IPS DF 6.9 (cell line): ENCODE measurements around the gene SH2D3C.

Source experiments
- DNase-seq: peaks from one replicate; pipeline ENCODE4 v3.0.0-alpha.2; 2013; ENCODE audit warnings: low read depth, low spot score
- H3K27ac ChIP-seq: one replicate; pipeline ENCODE4 v1.5.1; 2013; ENCODE audit warnings: low read length, control low read depth
- H3K27me3 ChIP-seq: 2 replicates; pipeline ENCODE4 v1.6.1; 2013; ENCODE audit warnings: mild to moderate bottlenecking, low read length; ENCODE audit not compliant: control insufficient read depth, insufficient read depth
- H3K36me3 ChIP-seq: 2 replicates; pipeline ENCODE4 v1.6.1; 2013; ENCODE audit warnings: low read length; ENCODE audit not compliant: control insufficient read depth, insufficient read depth
- H3K4me1 ChIP-seq: 2 replicates; pipeline ENCODE4 v1.6.1; 2013; ENCODE audit warnings: low read length; ENCODE audit not compliant: control insufficient read depth, insufficient read depth
- H3K4me3 ChIP-seq: 2 replicates; pipeline ENCODE4 v1.5.1; 2013; ENCODE audit warnings: mild to moderate bottlenecking, low read length
- H3K9me3 ChIP-seq: 2 replicates; pipeline ENCODE4 v1.6.1; 2013; ENCODE audit warnings: low read length, inconsistent platforms; ENCODE audit not compliant: control insufficient read depth, insufficient read depth
- WGBS: extraction: QIAGEN DNeasy Blood & Tissue Kit; methylation state at CpG from one replicate; pipeline ENCODE4 v1.1.7; 2013; ENCODE audit warnings: mixed read lengths, missing lambda C conversion rate; ENCODE audit not compliant: insufficient read length, insufficient coverage; 5-methylcytosine and 5-hydroxymethylcytosine counted together

SH2D3C gene

DNA sequence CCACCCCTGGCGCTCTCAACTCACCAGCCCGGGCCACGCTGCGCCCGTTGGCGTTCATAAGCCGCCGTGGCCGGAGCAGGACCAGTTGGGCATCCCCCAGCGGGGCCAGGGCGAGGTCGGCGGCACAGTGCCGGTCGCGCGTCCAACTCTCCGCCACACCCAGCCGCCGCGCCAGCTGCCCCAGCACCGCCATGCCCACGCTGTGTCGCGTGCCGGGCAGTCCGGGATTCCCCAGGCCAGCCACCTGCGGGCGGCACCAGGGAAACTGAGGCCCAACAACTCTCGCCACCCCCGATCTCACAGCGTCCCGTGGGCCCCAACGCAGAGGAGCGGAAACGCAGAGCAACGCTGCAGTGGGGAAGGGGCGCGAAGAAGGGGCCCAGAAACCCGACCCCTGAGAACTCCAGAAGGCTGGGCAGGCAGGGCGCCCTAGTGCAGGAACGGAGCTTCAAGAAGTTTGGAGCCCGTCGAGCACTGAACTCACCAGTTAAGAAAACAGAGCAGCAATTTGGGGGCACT is 63.5 kb downstream of the SH2D3C start:
- Histone ChIP-seq H3K4me3 (peak overlapping the region; percentile 61; the same call in 1 of the 2 replicates), H3K27me3 (no peaks in the 10 kb centered on the region), H3K4me1 (0 out of 2 replicates have a peak, but pooled peaks cover 4% of the 10 kb centered on the region), H3K9me3 (no peaks in the 10 kb centered on the region), H3K36me3 (no peaks in the 10 kb centered on the region), H3K27ac (no peak overlapping the region)
- WGBS = no CpG with 5 or more reads among the region's 44 CpGs
- no peak for DNase-seq

DNA sequence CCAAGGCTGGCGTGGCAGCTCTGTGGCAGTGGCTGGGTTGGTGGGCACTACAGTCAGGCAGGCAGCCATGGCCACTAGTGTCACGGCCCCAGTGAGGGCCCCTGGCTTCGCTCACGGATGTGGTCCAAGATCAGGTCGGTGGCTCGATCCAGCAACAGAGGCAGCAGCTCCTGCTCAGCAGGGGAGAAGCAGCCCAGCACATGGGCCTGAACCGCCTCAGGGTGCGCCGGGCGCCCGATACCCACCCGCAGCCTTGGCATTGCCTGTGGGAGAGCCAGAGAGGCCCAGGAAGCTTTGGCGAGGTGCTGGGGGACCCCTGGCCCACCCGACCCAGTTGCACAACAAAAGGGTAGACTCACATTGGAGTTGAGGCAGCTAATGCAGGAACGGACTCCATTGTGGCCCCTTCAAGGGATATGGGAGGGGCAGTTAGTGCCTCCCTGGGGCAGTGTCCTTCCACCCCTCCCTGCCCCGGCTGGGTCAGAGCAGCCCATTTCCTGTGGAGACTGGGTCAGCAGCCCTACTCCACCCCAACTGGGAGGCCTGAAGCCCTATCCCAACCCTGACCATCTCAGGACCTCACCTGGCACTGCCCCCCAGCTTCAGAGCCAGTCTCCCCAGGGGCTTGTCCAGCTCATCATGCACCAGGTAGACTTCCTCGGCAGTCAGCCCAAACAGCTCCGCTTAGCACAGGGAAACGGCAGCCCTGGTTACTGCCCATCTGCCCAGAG is 64.3 kb downstream of the SH2D3C start:
- H3K4me1 ChIP-seq = 0 out of 2 replicates have a peak, but pooled peaks cover 4% of the 10 kb centered on the region
- no peak for DNase-seq
- no peak overlapping the region for H3K27ac ChIP-seq
- H3K9me3 ChIP-seq = no peaks in the 10 kb centered on the region
- H3K27me3 ChIP-seq = no peaks in the 10 kb centered on the region
- H3K36me3 ChIP-seq = no peaks in the 10 kb centered on the region
- WGBS = no CpG with 5 or more reads among the region's 19 CpGs
- H3K4me3 ChIP-seq = peak overlapping the region; percentile 6; the same call in 1 of the 2 replicates

DNA sequence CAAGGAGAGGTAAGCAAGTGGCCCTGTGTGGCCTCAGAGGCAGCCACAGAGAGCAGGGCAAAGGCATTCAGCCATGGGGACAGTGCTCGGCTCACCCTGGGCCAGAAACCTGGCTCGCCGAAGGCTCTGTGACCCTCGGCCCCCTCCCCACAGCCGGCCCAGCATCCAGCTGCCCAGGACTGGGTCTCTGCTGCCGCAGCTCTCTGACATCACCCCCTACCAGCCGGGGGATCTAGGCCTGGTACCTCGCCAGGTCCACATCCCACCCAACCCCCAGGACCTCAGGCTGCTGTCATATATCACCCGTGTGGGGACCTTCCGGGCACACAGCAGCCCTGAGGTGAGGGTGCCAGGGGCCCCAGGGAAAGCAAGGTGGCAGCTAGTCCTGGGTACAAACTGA is 65.6 kb downstream of the SH2D3C start:
- WGBS = no CpG with 5 or more reads among the region's 10 CpGs
- no peak overlapping the region for H3K4me3 ChIP-seq
- 0 out of 2 replicates have a peak, but pooled peaks cover 4% of the 10 kb centered on the region for H3K4me1 ChIP-seq

DNA sequence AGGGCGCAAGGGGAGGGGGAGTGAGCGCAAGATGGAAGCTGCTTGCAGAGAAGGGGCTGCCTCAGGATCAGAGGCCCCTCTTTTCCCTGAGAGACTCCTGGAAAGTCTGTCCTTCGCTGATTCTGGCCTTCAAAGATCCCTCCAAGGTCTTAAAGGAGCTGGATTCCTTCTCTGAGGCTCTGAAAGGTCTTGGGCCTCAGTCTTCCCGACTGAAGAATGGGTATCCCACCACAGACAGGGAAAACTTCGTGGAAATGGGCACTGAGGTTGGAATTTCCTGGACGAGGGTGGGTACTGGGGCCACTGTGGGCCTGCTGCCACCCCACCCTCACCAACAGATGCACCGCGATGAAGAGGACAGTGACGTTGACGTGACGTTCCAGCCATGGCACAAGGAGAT is 66.1 kb downstream of the SH2D3C start:
- WGBS = no CpG with 5 or more reads among the region's 11 CpGs
- H3K27me3 ChIP-seq = no peaks in the 10 kb centered on the region
- H3K4me1 ChIP-seq = 0 out of 2 replicates have a peak, but pooled peaks cover 4% of the 10 kb centered on the region
- no peak for DNase-seq
- no peaks in the 10 kb centered on the region for H3K9me3 ChIP-seq
- H3K4me3 ChIP-seq = no peak overlapping the region
- H3K36me3 ChIP-seq = no peaks in the 10 kb centered on the region
- H3K27ac ChIP-seq = no peak overlapping the region

More for the DNA sequence above, 65.6 kb downstream of the SH2D3C start:
- H3K27me3 ChIP-seq = no peaks in the 10 kb centered on the region
- no peak overlapping the region for H3K27ac ChIP-seq
- no peaks in the 10 kb centered on the region for H3K9me3 ChIP-seq
- no peak for DNase-seq
- H3K36me3 ChIP-seq = no peaks in the 10 kb centered on the region

DNA sequence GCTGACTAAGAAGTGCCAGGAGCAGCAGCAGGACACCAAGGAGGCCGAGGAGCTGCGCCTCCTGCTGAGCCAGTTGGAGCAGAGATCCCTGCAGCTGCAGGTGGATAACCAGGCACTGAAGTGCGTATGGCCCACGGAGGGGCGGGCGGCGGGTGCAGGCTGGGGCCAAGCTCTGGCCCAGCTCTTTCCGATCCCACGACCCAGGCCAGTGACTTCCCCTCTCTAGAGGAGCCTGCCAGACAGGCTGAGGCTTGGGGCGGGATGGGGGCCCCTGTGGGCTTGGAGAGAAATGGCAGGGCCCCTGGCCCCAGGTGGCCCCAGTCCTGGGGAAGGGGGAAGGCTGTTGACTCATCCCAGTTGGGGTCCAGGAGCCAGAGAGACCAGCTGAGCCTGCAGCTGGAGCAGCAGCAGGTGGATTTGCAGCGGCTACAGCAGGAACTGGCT is 66.6 kb downstream of the SH2D3C start:
- WGBS = no CpG with 5 or more reads among the region's 11 CpGs
- H3K9me3 ChIP-seq = no peaks in the 10 kb centered on the region
- H3K4me3 ChIP-seq = no peak overlapping the region
- H3K36me3 ChIP-seq = no peaks in the 10 kb centered on the region
- H3K4me1 ChIP-seq = 0 out of 2 replicates have a peak, but pooled peaks cover 5% of the 10 kb centered on the region
- no peak overlapping the region for H3K27ac ChIP-seq
- H3K27me3 ChIP-seq = no peaks in the 10 kb centered on the region
- DNase-seq = no peak

DNA sequence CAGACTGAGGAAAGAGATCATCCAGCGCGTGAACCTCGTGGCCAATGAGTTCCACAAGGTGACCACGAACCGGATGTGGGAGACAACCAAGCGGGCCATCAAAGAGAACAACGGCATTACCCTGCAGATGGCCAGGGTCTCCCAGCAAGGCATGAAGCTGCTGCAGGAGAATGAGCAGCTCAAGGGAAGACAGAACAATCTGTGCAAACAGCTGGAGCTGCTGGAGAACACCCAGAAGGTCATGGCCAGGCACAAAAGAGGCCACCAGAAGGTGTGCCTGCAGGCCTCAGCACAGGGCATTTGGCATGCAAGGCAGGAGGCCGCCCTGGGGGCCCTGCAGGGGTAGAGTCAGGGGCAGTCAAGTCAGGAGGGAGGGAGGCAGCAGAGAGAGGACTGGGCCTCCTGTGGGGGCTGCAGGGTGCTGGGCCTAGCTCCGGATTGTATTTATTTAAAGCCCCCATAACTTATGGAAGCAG is 67.2 kb downstream of the SH2D3C start:
- no peaks in the 10 kb centered on the region; the same call in 1 of the 2 replicates for H3K36me3 ChIP-seq
- H3K4me1 ChIP-seq = peaks cover 9% of the 10 kb centered on the region; the same call in 1 of the 2 replicates
- no peaks in the 10 kb centered on the region for H3K27me3 ChIP-seq
- no peaks in the 10 kb centered on the region for H3K9me3 ChIP-seq
- no peak overlapping the region for H3K4me3 ChIP-seq
- H3K27ac ChIP-seq = no peak overlapping the region
- WGBS = no CpG with 5 or more reads among the region's 9 CpGs
- no peak for DNase-seq

DNA sequence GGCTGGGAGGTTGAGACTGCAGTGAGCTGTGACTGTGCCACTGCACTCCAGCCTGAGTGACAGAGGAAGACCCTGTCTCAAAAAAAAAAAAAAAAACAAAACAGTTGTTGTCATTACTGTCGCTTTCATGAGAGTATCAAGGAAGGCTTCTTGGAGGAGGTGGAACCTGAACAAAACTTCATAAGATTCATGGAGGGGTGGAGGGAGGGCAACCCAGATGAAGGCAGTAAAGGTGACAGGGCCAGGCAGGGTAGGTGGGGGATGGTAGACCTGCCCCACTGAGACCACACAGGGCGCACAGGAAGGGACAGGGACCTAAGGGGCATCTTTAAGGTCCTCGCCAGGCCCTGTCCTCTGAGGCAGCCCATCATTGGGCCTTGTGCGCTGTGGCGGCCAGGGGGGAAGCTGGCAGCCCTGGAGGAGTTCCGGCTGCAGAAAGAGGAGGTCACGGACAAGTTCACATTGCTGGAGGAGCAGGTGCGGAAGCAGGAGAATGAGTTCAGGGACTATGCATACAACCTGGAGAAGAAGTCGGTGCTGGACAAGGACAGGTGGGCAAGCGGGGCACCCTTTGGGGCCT is 68.2 kb downstream of the SH2D3C start:
- no peaks in the 10 kb centered on the region for H3K9me3 ChIP-seq
- no peaks in the 10 kb centered on the region for H3K27me3 ChIP-seq
- H3K27ac ChIP-seq = no peak overlapping the region
- no peaks in the 10 kb centered on the region; the same call in 1 of the 2 replicates for H3K36me3 ChIP-seq
- WGBS = no CpG with 5 or more reads among the region's 10 CpGs
- DNase-seq = no peak
- peaks cover 13% of the 10 kb centered on the region for H3K4me1 ChIP-seq
- no peak overlapping the region for H3K4me3 ChIP-seq

DNA sequence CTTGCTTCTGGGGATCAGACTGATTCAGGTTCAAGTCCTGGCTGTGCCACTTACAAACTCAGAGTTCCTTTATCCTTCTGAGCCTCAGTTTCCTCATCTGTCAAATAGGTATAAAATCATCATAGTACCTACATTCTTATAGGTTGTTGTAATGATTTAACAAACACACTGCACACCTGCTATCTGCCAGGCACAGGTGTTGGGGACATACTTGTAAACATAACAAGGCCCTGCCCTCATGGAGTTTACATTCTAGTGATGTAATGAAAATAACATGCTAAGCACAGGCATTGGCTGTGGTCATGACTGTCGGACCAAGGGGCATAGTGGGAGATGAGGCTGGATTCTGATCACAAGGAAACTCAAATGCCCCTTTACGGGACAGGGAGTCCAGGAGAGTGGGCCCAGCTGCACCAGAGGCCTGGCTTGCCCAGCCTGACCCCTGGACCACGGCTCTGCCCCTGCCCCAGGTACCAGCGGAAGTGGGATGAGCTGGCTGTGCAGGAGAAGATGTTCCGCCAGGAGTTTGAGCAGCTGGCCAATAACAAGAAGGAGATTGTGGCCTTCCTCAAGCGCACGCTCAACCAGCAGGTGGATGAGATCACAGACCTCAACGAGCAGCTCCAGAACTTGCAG is 69.4 kb downstream of the SH2D3C start:
- Histone ChIP-seq H3K4me3 (no peak overlapping the region), H3K4me1 (peaks cover 12% of the 10 kb centered on the region), H3K27me3 (no peaks in the 10 kb centered on the region), H3K36me3 (no peaks in the 10 kb centered on the region; the same call in 1 of the 2 replicates), H3K27ac (no peak overlapping the region), H3K9me3 (no peaks in the 10 kb centered on the region)
- no peak for DNase-seq
- WGBS = no CpG with 5 or more reads among the region's 8 CpGs

DNA sequence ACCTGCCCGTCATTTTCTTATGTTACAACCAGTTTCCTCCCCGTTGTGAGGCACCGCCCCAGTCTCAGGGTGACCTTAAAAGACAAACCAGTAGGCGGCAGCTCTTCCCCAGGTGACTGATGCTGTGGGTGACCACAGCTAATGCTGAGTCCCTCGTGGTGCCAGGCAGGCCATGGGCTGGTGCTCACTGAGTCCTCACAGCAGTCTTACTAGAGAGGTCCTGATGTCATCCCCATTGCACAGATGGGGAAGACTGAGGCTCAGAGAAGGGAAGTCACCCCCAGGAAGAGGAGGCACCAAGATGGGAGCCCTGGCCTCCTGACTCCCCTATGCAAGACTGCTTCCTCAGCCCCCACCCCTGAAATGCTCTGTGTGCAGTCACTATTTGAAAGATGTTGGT is 70.7 kb downstream of the SH2D3C start:
- no CpG with 5 or more reads among the region's 5 CpGs for WGBS
- no peak overlapping the region for H3K27ac ChIP-seq

DNA sequence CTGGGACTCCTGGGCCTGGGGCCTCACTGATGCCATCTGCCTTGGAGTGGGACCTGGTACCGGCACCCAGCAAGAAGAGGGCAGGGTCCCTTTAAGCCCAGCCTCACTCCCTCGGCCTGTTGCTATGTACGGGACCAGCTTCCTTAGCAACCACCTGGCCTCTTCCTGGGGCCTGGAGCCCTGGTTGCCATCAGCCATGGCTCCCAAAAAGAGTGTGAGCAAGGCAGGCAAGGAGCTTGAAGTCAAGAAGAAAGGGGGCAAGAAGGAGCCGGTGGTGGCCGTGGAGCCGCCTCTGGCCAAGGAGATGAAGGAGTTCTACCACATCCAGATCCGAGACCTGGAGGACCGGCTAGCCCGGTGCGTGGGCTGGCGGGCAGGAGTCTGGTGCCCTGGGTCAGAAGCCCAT is 71.6 kb downstream of the SH2D3C start, which contains the start of gene CFAP157:
TSS of gene CFAP157 (plus strand) at position 153 of the 406 bp plus-strand sequence. CDS start at position 197, 44 bp downstream.
- H3K4me3 ChIP-seq = no peak within 1 kb of the TSS
- WGBS = no CpG with 5 or more reads among the region's 11 CpGs
- DNase-seq = no peak
- H3K9me3 ChIP-seq = no peaks in the 10 kb centered on the region
- no peaks in the 10 kb centered on the region for H3K27me3 ChIP-seq
- H3K4me1 ChIP-seq = peaks cover 12% of the 10 kb centered on the region
- H3K27ac ChIP-seq = no peak within 1 kb of the TSS
- no peaks in the 10 kb centered on the region; the same call in 1 of the 2 replicates for H3K36me3 ChIP-seq

More for the DNA sequence above, 70.7 kb downstream of the SH2D3C start:
- H3K9me3 ChIP-seq = no peaks in the 10 kb centered on the region
- H3K4me3 ChIP-seq = no peak overlapping the region
- peaks cover 12% of the 10 kb centered on the region for H3K4me1 ChIP-seq
- H3K27me3 ChIP-seq = no peaks in the 10 kb centered on the region
- H3K36me3 ChIP-seq = no peaks in the 10 kb centered on the region; the same call in 1 of the 2 replicates
- no peak for DNase-seq
